H1 (cell line): ENCODE measurements around the gene AKR1C1. TPM values are rescaled to one million over a fixed set of nuclear protein-coding genes. Genes with fewer than 3 reads are reported as not detected.

ENCODE experiments used
- CTCF ChIA-PET: fragments of 300-600 bp; sonication (Branson Sonifier 250); formaldehyde crosslinking; loops from one replicate; lab custom pipeline; 2021; ENCODE audit not compliant: partially characterized antibody; lab: Charles Lee
- POLR2A ChIA-PET: fragments of 300-600 bp; sonication (Branson Sonifier 250); formaldehyde crosslinking; loops from one replicate; lab custom pipeline; 2021; ENCODE audit warnings: inconsistent platforms; ENCODE audit not compliant: partially characterized antibody; lab: Charles Lee
- DNase-seq, 2 experiments: peaks; one replicate each; pipeline versions ENCODE4 v3.0.0 to v3.0.0-alpha.2; 2010 to 2022; ENCODE audit warnings: low spot score in 2 of 2, low read depth in 1 of 2, mixed read lengths in 1 of 2
- FAIRE-seq: peaks from 2 replicates; lab custom pipeline; 2011; peaks lifted over from hg19 to GRCh38; lab: Jason Lieb, UNC
- H2AFZ ChIP-seq: 2 replicates; pipeline ENCODE4 v1.8.1; 2012; ENCODE audit warnings: low read length, inconsistent platforms
- H2AK5ac ChIP-seq: 2 replicates; pipeline ENCODE4 v1.6.1; 2013; ENCODE audit warnings: low read depth, low read length
- H2BK120ac ChIP-seq: replicated peaks from 2 replicates; pipeline ENCODE3; 2013; ENCODE audit warnings: low read depth, low read length, inconsistent platforms
- H2BK12ac ChIP-seq: 2 replicates; pipeline ENCODE4 v1.6.1; 2013; ENCODE audit warnings: low read depth, low read length
- H2BK15ac ChIP-seq: 2 replicates; pipeline ENCODE4 v1.6.1; 2013; ENCODE audit warnings: low read length
- H2BK20ac ChIP-seq: 2 replicates; pipeline ENCODE4 v1.6.1; 2013; ENCODE audit warnings: low read length
- H2BK5ac ChIP-seq: 2 replicates; pipeline ENCODE4 v1.6.1; 2013; ENCODE audit warnings: low read depth, low read length
- H3K14ac ChIP-seq: 2 replicates; pipeline ENCODE4 v1.6.1; 2013; ENCODE audit warnings: inconsistent platforms; ENCODE audit not compliant: insufficient read length
- H3K18ac ChIP-seq: 2 replicates; pipeline ENCODE4 v1.6.1; 2013; ENCODE audit warnings: low read length; ENCODE audit errors: extremely low read depth
- H3K23ac ChIP-seq: 2 replicates; pipeline ENCODE4 v1.6.1; 2013; ENCODE audit warnings: inconsistent platforms; ENCODE audit not compliant: insufficient read length
- H3K23me2 ChIP-seq: 2 replicates; pipeline ENCODE4 v1.6.1; 2013; ENCODE audit warnings: low read depth, low read length
- H3K27ac ChIP-seq: 2 replicates; pipeline ENCODE4 v1.6.1; 2011; ENCODE audit warnings: low read depth, low read length, inconsistent platforms
- H3K27me3 ChIP-seq, 4 experiments: replicated peaks in 1 of 4; 1 replicate in 1 of 4; 2 replicates in 3 of 4; pipeline versions ENCODE4 v1.6.1 to v1.8.1; 2011 to 2013; ENCODE audit warnings: low read length in 3 of 4, mild to moderate bottlenecking in 3 of 4, inconsistent platforms in 2 of 4, mixed read lengths in 2 of 4, moderate library complexity in 1 of 4; ENCODE audit not compliant: control insufficient read depth in 3 of 4, insufficient read depth in 3 of 4; ENCODE audit errors: extremely low read depth in 1 of 4
- H3K36me3 ChIP-seq, 4 experiments: 2 replicates each; pipeline versions ENCODE4 v1.6.1 to v1.8.1; 2011 to 2013; ENCODE audit warnings: mild to moderate bottlenecking in 4 of 4, low read length in 3 of 4, moderate library complexity in 2 of 4, control low read depth in 1 of 4, inconsistent platforms in 1 of 4; ENCODE audit not compliant: insufficient read depth in 4 of 4, control insufficient read depth in 2 of 4
- H3K4ac ChIP-seq: replicated peaks from 2 replicates; pipeline ENCODE3; 2013; ENCODE audit warnings: low read length, low read depth, mixed read lengths, inconsistent platforms; ENCODE audit not compliant: insufficient read length
- H3K4me1 ChIP-seq, 4 experiments: replicated peaks in 1 of 4; 1 replicate in 1 of 4; 2 replicates in 3 of 4; pipeline versions ENCODE4 v1.6.1 to v1.8.1; 2011 to 2013; ENCODE audit warnings: low read length in 3 of 4, inconsistent platforms in 2 of 4, mixed read lengths in 1 of 4; ENCODE audit not compliant: insufficient read depth in 4 of 4, control insufficient read depth in 3 of 4
- H3K4me2 ChIP-seq, 2 experiments: 2 replicates each; pipeline versions ENCODE4 v1.6.1 to v1.8.1; 2011 to 2013; ENCODE audit warnings: low read depth in 2 of 2, low read length in 2 of 2, control low read depth in 1 of 2, inconsistent platforms in 1 of 2, mild to moderate bottlenecking in 1 of 2; ENCODE audit not compliant: insufficient read depth in 1 of 2
- H3K4me3 ChIP-seq, 4 experiments: fragments of 200-600, 300-600 bp in 1 of 4; sonication (generic), shearing (Covaris generic), sonication (Bioruptor Twin) in 1 of 4; 2 replicates each; pipeline versions ENCODE4 v1.5.1 to v1.8.1; 2011 to 2016; ENCODE audit warnings: low read length in 4 of 4, low read depth in 3 of 4, control low read depth in 2 of 4, inconsistent platforms in 2 of 4, mild to moderate bottlenecking in 2 of 4, mixed read lengths in 1 of 4, moderate library complexity in 1 of 4; ENCODE audit not compliant: insufficient read depth in 2 of 4; ENCODE audit errors: extremely low read depth in 1 of 4
- H3K56ac ChIP-seq: replicated peaks from 2 replicates; pipeline ENCODE3; 2013; ENCODE audit warnings: low read depth, mild to moderate bottlenecking, mixed read lengths, low read length, inconsistent platforms; ENCODE audit not compliant: insufficient read length
- H3K79me1 ChIP-seq: 2 replicates; pipeline ENCODE4 v1.6.1; 2013; ENCODE audit warnings: low read depth, low read length, control low read depth
- H3K79me2 ChIP-seq, 2 experiments: 2 replicates each; pipeline versions ENCODE4 v1.6.1 to v1.8.1; 2012 to 2013; ENCODE audit warnings: low read length in 2 of 2, mild to moderate bottlenecking in 2 of 2, inconsistent platforms in 1 of 2; ENCODE audit not compliant: insufficient read depth in 2 of 2, control insufficient read depth in 1 of 2
- H3K9ac ChIP-seq, 4 experiments: replicated peaks in 1 of 4; 1 replicate in 1 of 4; 2 replicates in 3 of 4; pipeline versions ENCODE4 v1.6.1 to v1.8.1; 2011 to 2013; ENCODE audit warnings: low read depth in 3 of 4, low read length in 3 of 4, control low read depth in 2 of 4, mild to moderate bottlenecking in 2 of 4, moderate library complexity in 2 of 4, inconsistent platforms in 1 of 4; ENCODE audit errors: extremely low read depth in 1 of 4
- H3K9me3 ChIP-seq, 2 experiments: 2 replicates each; pipeline versions ENCODE4 v1.6.1 to v1.8.1; 2012 to 2013; ENCODE audit warnings: mild to moderate bottlenecking in 2 of 2, moderate library complexity in 2 of 2, control low read depth in 1 of 2, inconsistent platforms in 1 of 2, low read depth in 1 of 2, low read length in 1 of 2, mixed read lengths in 1 of 2; ENCODE audit not compliant: insufficient read depth in 2 of 2
- H4K20me1 ChIP-seq, 2 experiments: replicated peaks in 1 of 2; 2 replicates each; pipeline versions ENCODE3 to v1.8.1; 2011 to 2013; ENCODE audit warnings: inconsistent platforms in 2 of 2, low read length in 2 of 2, mild to moderate bottlenecking in 1 of 2; ENCODE audit not compliant: insufficient read depth in 2 of 2, control insufficient read depth in 1 of 2
- H4K5ac ChIP-seq: 2 replicates; pipeline ENCODE4 v1.6.1; 2013; ENCODE audit warnings: low read length, low read depth, mixed read lengths, inconsistent platforms; ENCODE audit not compliant: insufficient read length
- H4K8ac ChIP-seq: 2 replicates; pipeline ENCODE4 v1.8.0; 2013; ENCODE audit warnings: mild to moderate bottlenecking, moderate library complexity, low read length, inconsistent platforms; ENCODE audit not compliant: insufficient read depth; ENCODE audit errors: extremely low read depth
- H4K91ac ChIP-seq: replicated peaks from 2 replicates; pipeline ENCODE3; 2013; ENCODE audit warnings: low read length, mixed read lengths, inconsistent platforms; ENCODE audit not compliant: insufficient read length
- MAFK ChIP-seq: IDR thresholded peaks from 2 replicates; pipeline ENCODE4 v1.6.1; 2012; ENCODE audit warnings: low read depth, mild to moderate bottlenecking, improper control_type of control experiment, low read length
- POLR2AphosphoS5 ChIP-seq: IDR thresholded peaks from 2 replicates; pipeline ENCODE4 v1.6.1; 2011; ENCODE audit warnings: low read depth, low read length
- WGBS, 2 experiments: shearing (Covaris generic) in 1 of 2; methylation state at CpG; one replicate each; pipeline versions ENCODE4 v1.1.6 to v1.1.7; 2013 to 2015; ENCODE audit warnings: low lambda C conversion rate in 2 of 2, mixed read lengths in 2 of 2, inconsistent platforms in 1 of 2, low coverage in 1 of 2, missing lambda C conversion rate in 1 of 2; ENCODE audit not compliant: insufficient replicate concordance in 2 of 2, insufficient coverage in 1 of 2, insufficient read length in 1 of 2; ENCODE audit errors: extremely low coverage in 1 of 2, missing lambda C conversion rate in 1 of 2; 5-methylcytosine and 5-hydroxymethylcytosine counted together
- polyA plus RNA-seq, 7 experiments: library from polyadenylated mRNA; depleted of rRNA in 3 of 7; stranded (reverse) in 5 of 7; unstranded in 2 of 7; fragments of >200 nt in 5 of 7; fragments of 200-250 nt in 2 of 7; gene quantifications; 1 replicate in 5 of 7; 2 replicates in 1 of 7; 4 replicates in 1 of 7; pipeline versions ENCODE4 v1.2.1 to v1.2.3, GENCODE V29; 2011 to 2013; ENCODE audit warnings: missing spikeins in 2 of 7, mixed read lengths in 2 of 7
- total RNA-seq: library from RNA; stranded (reverse); fragmentation: NEBNext Ultra II Directional; extraction: Animal tissue kit (Norgen Biotek cat#: 25700); gene quantifications from 2 replicates; pipeline ENCODE4 v1.2.1, GENCODE V29; 2021

Gene AKR1C1
- total and polyA plus RNA-seq, 2 of the 8 experiments (the other 6 are each of a cell fraction or from before 2014, with no cell fraction given): 1.4 to 2.1 TPM

GRCh38 chr10:4934391-4934987 is 28.7 kb upstream of the AKR1C1 start:
- no peaks in the 10 kb centered on the region for H3K23me2 ChIP-seq
- no peak overlapping the region for H4K8ac ChIP-seq
- no peaks in the 10 kb centered on the region for H3K79me2 ChIP-seq
- H3K4me1 ChIP-seq: peaks cover 0 to 3% (median 0%) of the 10 kb centered on the region in 4 experiments; a peak in 1 of 7 replicates
- no peak overlapping the region for H2AFZ ChIP-seq
- no peak overlapping the region for H3K18ac ChIP-seq
- no peaks in the 10 kb centered on the region for H4K20me1 ChIP-seq
- ChIA-PET CTCF (interaction anchor here (1.2 to 2.0 kb wide), 2 partner anchors 9 to 48 kb away, joined by 3 to 8 read pairs; no protein-coding TSS in a partner anchor), POLR2A (no interaction called here)
- H2BK12ac ChIP-seq: no peak overlapping the region
- no peak overlapping the region for H3K4ac ChIP-seq
- H2AK5ac ChIP-seq: no peak overlapping the region
- no peaks in the 10 kb centered on the region; a peak in 1 of 8 replicates for H3K36me3 ChIP-seq
- no peak for FAIRE-seq
- no peak overlapping the region for H2BK15ac ChIP-seq
- H3K4me3 ChIP-seq: no peak overlapping the region
- no peak overlapping the region for H2BK5ac ChIP-seq
- no peak overlapping the region for H2BK120ac ChIP-seq
- TF ChIP-seq POLR2AphosphoS5: no peak
- TF ChIP-seq MAFK: no peak
- no peaks in the 10 kb centered on the region for H3K27me3 ChIP-seq
- H4K91ac ChIP-seq: no peak overlapping the region
- no peak overlapping the region for H2BK20ac ChIP-seq
- 78% methylated on average over 7 of the region's 7 CpGs; no CpG with 5 or more reads in 1 of the 2 experiments for WGBS, 2 experiments
- H3K27ac ChIP-seq: no peak overlapping the region
- no peak overlapping the region for H3K9ac ChIP-seq
- no peak overlapping the region for H3K23ac ChIP-seq
- no peak overlapping the region for H3K4me2 ChIP-seq
- no peak overlapping the region for H3K14ac ChIP-seq
- peaks cover 0 to 8% of the 10 kb centered on the region in 2 experiments; a peak in 2 of 4 replicates for H3K9me3 ChIP-seq
- no peak for DNase-seq
- H3K79me1 ChIP-seq: no peaks in the 10 kb centered on the region
- no peak overlapping the region for H4K5ac ChIP-seq
- no peak overlapping the region for H3K56ac ChIP-seq
